NCI-H1930 (cell line): ENCODE results near the gene MRPS33.
"Not testable (repeated sequence)": the region's sequence is repeated elsewhere in the genome, so short reads cannot be mapped to it uniquely, and the experiment has no call there.

Source experiments
- DNase-seq, 2 experiments: peaks; one replicate each; lab custom pipeline; 2025; lab: John Stamatoyannopoulos, UW

Gene MRPS33

DNA sequence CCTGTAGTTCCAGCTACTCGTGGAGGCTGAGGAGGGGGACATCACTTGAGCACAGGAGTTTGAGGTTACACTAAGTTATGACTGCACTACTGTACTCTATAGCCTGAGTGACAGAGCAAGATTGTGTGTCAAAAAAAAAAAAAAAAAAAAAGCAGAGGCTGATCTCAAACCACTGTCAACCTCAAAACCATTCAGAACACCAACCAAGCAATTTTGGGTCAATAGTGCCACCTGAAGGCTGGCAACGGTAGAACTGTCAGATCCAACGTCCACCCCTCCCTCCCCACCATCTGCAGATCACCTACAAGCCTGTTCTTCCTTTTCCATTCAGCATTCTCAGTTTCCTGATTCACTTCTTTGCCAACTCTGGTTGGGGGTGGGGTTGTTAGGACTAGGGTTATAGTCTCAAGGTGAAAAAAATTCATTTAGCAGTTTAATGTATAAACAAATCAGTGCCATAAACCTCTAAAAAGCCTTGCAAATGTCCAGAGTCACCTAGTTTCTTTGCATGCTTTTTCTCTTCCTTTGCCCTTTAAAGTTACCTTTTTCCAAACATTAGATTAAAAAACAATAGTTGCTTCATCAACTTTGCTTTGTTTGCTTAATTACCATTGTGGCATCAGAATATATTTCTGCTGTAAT lies 2.6 kb downstream of the MRPS33 start:
- peak; percentile 31 to 48 for DNase-seq

DNA sequence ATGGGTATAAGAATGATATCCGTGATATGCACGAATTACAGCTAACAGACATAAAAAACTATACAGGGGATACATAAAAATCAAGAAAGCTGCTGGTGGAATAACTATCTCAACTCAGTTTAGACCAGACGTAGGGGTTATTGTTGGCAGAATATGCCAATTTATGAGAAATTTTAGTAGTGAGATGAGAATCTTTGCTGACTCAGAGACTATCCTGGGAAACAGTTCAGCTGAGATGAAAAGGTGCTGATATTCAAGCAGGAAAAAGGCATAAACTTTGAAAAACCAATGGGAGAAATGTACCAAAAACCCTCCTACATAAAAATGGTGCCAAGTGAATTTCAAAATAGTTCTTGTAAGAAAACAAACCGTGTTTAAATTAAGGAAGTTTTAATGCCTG lies 3.3 kb downstream of the MRPS33 start:
- no peak for DNase-seq

DNA sequence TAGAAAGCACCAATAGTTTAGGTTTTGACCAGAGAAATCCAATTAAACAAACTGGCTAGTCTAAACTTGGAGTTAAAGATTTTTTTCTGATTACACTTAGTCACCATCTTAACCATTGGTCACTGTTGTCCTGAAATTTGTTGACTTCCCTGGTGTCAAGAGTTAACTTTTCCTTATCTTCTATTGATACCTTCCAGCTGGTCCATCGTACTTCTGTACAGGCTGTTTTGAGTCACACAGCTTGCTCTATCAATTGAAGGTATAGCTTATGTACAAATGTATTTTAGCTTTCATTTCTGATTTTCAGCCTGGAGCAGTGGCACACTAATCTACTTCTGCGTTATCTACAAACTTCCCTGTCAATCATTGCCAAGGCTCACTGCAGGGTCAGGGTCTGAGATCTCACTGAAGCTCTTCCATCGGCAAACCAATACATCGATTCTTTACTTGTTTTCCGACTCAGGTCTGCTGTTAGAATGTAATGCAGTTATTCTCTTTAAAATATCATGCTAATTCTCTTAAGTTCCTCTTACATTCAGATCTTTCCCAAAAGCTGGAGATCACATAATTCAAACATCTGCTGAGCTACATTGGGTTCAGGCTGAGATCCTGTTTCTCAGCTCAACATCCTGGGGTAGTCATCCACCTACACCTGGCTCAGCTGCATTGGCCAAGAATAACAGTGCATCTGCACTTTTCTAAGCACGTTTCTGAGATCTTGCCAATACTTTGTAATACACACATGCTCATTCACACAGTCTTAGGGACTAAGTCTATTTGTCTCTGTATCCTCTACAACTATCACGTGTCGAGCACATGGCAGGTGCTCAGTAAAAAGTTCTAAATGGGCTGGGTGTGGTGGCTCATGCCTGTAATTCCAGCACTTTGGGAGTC lies 11.3 kb downstream of the MRPS33 start:
- DNase-seq = no peak

DNA sequence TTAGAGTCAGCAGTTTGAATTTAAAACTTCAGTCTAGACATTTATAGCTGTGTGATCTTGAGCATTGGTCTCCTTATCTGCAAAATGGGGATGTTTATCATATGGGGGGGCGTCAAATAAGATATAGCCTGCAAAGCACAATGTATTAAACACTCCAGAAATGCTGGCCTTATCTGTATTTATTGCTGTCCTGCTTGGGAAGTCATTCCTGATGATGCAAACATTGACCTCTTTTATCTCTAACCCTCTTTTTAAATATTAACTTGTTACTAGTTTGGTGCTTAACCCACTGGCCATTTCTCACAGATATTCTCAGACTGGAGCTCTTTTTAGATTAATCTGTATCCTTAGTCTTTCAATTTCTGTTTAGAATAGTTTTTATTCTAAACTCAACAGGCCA lies 13.2 kb downstream of the MRPS33 start:
- no peak for DNase-seq

DNA sequence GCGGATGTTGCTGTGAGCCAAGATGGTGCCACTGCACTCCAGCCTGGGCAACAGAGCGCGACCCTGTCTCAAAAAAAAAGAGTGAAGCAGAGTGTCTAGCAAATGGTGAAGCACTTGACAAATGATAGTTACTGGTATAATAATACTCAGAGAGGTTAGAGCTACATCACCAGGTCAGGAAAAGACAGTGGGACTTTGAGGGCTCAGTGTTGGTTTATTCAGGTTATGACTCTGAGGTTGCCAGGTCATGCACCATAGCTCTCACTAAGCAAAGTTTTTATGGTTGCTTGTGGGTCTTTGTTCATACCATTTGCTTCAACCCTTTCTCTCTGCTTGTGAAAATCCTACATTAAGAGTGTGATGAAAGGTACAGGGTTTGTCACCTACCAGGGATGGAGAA lies 13.6 kb downstream of the MRPS33 start:
- no peak for DNase-seq

DNA sequence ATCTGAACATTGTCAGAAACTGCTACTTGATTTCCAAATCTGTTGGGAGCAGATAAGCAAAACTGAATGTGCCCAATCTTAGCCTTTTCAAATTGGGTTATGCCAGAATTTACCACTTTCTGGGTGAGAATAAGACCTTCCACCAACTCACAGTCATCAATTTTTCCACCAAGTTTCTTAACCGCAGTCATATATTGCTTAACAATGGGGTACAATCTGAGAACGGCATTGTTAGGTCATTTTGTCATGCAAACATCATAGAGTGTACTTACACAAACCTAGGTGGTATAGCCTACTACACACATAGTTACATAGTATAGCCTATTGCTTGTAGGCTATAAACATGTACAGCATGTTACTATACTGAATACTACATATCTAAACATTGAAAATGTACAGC lies 16.0 kb downstream of the MRPS33 start:
- DNase-seq = no peak

DNA sequence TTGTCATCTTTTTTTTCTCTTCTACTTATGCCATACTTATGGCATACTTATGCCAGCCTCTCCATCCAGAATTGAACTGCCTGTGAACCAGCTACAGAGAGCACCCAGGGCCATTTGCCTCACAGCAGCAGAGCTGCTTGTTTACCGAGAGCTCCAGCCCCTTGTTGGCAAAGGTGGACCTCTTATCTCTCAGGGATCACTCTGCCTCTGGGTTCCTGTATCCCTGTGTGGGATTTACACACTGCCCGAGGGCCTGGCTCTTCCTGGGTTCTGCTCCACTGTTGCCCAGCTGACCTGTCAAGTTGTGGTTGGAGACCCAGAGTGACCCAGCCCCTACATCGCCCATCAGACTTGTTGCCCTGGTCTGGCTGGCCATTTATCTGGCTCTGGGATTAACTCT lies 22.3 kb downstream of the MRPS33 start:
- no peak for DNase-seq

DNA sequence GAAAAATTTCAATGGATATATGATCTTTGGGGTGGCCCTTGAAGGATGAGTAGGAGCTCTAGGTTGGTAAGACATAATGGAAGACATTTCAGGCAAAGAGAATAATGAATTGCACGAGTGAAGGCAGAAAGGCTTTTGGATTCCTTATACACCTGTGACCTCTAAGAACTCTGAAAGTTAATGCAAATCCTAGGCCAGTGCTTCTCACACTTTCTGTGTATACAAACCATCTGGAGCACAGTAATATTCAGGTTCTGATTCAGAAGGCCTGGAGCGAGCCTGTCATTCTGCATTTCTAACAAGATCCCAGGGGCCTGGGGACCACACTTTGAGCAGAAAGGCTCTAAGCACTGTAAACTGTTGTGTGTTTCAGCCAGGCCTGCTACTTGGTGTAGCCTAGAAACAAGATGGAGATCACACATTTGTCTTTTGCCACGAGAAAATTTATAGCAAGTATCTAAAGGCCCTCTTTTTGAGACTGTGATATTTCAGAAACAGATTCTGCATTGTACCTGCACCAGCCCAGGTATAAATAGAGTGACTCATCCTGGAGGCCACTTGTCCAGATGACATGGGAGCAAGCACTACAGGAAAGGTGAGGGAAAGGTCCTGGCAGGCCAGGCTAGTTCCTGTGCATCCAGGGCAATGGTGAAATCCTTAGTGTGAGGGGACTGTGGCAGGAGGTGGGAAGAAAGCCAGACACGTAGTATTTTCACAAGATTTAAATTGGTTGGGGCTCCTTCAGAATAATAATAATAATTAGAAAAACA lies 24.4 kb downstream of the MRPS33 start:
- DNase-seq = no peak

DNA sequence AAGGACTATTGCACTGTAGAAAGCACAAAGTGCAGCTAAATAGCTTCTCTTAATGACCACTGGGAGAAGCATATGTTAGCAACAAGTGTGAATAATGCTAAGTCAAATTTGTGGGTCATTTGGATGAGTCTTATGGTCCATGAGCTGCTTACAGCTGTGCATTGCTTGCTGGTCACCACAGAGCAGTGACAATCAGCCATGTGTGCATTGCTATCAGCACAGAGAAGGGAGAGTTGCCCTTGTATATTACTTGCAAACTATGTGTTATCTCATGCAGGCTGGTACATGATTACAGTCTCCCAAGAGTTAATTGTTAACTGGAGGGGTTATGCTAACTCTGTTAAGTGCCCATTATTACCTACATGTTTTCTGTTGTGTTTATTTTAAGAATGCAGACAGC lies 25.7 kb downstream of the MRPS33 start:
- no peak for DNase-seq

DNA sequence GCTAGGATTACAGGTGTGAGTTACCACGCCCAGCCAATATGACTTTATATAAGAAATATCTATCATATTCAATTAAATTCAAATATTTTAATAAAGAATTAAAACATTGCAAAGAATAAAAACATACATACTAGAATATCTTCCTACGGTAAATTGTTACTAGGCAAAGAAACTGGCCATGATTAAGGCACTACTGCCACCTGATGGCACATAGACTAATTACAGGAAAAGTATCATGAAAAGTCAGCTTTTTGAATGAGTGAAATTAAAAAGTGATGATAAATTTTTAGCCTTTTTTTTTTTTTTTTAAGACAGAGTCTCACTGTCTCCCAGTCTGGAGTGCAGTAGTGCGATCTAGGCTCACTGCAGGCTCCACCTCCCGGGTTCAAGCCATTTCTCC lies 30.9 kb downstream of the MRPS33 start:
- DNase-seq = no peak

DNA sequence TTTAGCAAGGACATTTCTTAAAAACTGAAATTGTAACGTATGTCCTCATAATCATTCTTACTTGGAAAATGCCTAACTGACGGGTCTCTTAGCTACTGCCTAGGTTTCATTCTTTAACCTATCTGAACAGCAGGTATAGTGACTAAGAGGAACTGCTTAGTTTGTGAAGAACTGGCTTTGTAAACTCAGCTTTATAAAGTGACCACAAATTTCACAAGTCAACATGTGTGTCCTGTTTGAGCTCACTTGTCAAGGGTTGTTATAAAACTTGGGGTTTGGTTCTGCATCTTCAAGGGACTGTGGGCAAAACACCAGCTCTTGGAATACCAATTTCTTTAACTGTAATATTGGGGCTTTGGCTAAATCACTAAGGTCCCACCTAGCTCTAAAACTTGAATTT lies 32.2 kb downstream of the MRPS33 start:
- DNase-seq = no peak

DNA sequence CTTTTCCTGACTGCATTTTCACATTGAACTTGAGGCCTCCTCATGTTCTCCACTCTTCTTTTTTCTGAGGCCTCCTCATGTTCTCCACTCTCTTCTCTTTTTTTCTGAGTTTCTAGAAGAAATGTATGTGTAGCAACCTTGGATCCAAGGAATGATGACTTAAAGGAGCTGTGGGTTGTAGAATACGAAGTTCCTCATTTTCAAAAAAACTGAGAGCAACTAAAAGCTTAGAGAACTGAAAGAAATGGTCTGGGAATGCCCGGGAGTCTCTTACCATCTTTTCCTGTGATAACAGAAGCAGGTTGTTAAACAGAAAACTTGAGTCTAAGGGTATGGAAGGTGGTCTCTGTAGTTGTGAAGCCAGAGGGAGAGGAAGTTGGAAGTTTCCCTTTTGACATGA lies 32.8 kb downstream of the MRPS33 start:
- no peak for DNase-seq

DNA sequence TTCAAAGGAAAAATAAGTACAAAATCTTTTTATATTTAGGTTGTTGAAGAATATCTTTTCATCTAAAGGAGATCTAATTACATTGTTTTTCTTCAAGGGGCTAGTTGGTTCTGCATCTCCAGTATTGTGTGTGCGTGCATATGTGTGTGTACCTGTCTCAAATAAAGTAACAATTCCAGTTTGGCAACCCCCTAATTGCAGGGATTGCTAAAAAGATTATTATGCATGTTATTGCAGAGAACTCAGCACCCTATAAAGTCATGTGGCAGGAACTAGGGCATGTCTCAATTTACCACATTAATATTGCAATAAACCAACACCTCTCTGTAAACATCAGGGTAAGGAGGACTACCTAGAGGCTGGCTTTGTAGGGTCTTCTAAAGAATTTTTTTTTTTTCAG lies 37.0 kb downstream of the MRPS33 start:
- no peak for DNase-seq

DNA sequence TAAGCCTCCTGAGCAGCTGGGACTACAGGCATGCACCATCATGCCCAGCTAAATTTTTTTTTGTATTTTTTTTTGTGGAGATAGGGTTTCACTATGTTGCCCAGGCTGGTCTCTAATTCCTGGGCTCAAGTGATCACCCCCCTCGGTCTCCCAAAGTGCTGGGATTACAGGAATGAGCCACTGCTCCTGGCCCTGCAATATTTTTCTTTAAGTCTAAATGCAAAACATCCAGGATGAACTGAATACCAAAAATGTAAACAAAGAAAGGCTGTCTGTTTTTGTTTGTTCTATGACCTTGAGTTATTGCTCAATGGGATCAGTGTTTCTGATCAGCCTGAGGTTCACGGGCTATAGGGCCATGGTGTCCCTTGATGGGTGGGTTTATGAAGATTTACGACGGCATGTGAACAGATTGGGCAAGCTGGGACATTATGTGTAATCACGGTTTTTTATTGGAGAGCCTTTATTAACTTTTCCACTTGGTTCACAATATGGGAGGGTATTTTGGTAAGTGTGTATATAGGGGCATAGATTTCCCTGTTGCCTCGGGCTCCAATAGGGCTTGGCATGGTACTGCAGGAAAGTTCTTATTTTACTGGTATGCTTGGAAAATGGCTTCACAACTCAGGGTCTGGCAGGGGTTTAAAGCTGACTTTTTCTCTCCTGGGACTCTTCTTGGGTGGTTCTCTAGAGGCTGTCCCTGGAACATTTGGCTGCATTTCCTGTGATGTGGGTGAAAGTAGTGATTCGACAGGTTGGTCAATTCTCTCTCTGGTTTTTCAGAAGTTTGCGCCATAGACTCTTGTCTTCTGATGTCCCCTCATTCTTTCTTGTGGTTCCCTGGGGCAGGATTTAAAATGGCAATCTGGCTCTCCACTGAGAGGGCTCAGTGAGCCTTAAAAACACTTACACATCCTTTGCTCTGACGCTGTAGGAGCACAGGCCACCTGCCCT lies 41.6 kb downstream of the MRPS33 start:
- DNase-seq = no peak

DNA sequence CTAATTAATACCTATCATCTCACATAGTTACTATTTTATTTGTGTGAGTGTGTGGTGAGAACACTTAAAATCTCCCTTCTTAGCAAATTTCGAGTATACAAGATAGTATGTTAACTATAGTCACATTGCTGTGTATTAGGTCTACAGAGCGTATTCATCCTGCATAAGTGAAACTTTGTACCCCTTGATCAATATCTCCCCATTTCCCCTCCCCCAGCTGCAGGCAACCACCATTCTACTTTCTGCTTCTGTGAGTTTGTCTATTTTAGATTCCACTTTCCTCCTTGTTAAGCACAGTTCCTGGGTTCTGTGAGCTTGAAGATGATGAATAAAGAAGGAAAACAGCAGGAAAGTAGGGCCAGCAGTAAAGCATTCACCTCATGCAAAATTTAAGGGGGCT lies 42.4 kb downstream of the MRPS33 start:
- DNase-seq = no peak

DNA sequence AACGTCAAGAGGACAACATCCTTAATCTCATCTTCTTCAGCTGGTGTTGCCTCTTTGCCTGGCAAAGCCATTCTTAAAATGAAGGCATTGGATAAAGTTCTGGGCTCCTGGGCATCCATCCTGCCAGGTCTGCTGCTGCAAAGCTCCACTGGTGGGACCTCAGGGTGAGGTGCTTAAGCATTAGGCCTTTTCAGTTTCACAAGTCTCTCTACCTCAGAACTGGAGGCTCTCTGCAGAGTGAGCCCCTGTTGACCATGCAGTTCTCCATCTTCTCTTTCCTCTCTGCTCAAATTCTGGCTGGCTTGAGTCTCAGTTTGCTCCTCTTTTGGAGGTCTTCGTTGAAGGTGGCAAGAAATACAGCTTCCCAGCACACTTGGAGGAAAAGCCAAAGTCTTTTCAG lies 47.3 kb downstream of the MRPS33 start:
- no peak for DNase-seq

DNA sequence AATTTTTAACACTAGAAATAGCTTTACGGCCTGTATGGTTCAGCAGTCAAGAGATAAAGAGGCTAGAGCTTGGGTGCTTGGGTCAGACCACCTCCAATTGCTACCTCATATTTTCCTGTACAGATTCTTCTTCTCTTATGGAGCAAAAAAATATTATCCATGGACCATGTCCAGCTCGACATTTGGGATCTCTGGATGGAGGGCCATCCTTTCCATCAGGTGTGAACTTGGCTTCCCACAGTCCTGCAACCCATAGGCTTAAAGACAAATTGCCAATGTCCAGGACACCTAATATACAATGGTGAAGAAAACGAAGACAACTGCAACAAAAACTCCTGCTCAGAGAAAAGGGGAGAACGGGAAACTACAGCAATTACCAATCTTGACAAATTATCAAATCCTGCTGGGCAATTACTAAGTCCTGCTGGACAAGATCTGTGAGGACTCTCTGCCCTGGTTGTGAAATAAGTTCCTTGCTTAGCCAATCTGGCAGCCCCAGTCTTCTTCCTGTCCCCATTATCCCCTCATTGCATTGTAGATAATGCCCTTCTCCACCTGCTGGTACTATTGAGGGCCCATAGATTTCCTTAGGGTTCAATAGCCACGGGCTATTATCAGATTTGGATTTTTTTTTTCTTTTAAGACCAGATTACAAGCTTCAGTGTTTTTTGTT lies 48.1 kb downstream of the MRPS33 start:
- no peak for DNase-seq

DNA sequence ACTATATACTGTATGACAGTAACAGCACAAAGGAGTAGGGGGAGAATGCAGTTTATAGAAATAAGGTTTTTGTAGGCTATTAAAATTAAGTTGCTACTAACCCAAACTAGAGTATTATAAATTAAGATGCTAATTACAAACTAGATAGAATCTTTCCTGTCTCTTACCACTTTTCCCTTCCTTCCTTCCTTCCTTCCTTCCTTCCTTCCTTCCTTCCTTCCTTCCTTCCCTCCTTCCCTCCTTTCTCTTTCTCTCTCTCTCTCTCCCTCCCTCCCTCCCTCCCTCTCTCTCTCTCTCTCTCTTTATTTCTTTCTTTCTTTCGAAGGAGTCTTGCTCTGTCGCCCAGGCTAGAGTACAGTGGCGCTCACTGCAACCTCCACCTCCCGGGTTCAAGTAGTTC lies 53.6 kb downstream of the MRPS33 start:
- DNase-seq = no peak

DNA sequence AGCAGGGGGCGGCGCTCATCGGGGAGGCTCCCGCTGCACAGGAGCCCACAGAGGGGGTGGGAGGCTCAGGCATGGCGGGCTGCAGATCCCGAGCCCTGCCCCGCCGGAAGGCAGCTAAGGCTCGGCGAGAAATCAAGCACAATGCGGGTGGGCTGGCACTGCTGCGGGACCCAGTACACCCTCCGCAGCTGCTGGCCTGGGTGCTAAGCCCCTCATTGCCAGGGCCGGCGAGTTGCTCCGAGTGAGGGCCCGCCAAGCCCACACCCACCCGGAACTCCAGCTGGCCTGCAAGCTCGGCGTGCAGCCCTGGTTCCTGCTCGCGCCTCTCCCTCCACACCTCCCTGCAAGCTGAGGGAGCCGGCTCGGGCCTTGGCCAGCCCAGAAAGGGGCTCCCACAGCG lies 57.8 kb downstream of the MRPS33 start:
- DNase-seq = not testable (repeated sequence)
